ENCODE measurements around the gene UVRAG.
A peak's percentile ranks its signal among the peaks of the same experiment; 100 is the strongest.
"Not testable (repeated sequence)": the region's sequence is repeated elsewhere in the genome, so short reads cannot be mapped to it uniquely, and the experiment has no call there.

UVRAG gene

GRCh38 chr11:75849894-75850293, 34.9 kb downstream of the UVRAG start:
- no peak for DNase-seq

GRCh38 chr11:75850787-75851186, 35.8 kb downstream of the UVRAG start:
- no peak for DNase-seq

- no peak for DNase-seq
These were observed 36.2 kb downstream of the UVRAG start for GRCh38 chr11:75851203-75851602.

GRCh38 chr11:75852406-75853017, 37.5 kb downstream of the UVRAG start:
- no peak for DNase-seq

GRCh38 chr11:75853563-75853962, 38.6 kb downstream of the UVRAG start:
- not testable (repeated sequence) for DNase-seq

- no peak for DNase-seq
These were observed 39.0 kb downstream of the UVRAG start for GRCh38 chr11:75853971-75854370.

GRCh38 chr11:75855206-75855605, 40.2 kb downstream of the UVRAG start:
- DNase-seq = no peak

GRCh38 chr11:75856912-75857311, 41.9 kb downstream of the UVRAG start:
- DNase-seq = no peak

- DNase-seq = no peak
These were observed 43.0 kb downstream of the UVRAG start for GRCh38 chr11:75858042-75858441.

GRCh38 chr11:75858613-75859012, 43.6 kb downstream of the UVRAG start:
- no peak for DNase-seq

GRCh38 chr11:75859614-75860013, 44.6 kb downstream of the UVRAG start:
- no peak for DNase-seq

GRCh38 chr11:75862437-75862836, 47.4 kb downstream of the UVRAG start:
- DNase-seq = no peak

GRCh38 chr11:75867778-75868374, 52.9 kb downstream of the UVRAG start:
- DNase-seq = peak; percentile 34

- no peak for DNase-seq
These were observed 54.0 kb downstream of the UVRAG start for GRCh38 chr11:75868990-75869389.

- no peak for DNase-seq
These were observed 54.8 kb downstream of the UVRAG start for GRCh38 chr11:75869661-75870455.

GRCh38 chr11:75872887-75873416, 57.9 kb downstream of the UVRAG start:
- DNase-seq = no peak

GRCh38 chr11:75873417-75874221, 58.6 kb downstream of the UVRAG start:
- DNase-seq = no peak

- DNase-seq = no peak
These were observed 59.8 kb downstream of the UVRAG start for GRCh38 chr11:75874684-75875341.

- not testable (repeated sequence) for DNase-seq
These were observed 62.3 kb downstream of the UVRAG start for GRCh38 chr11:75877327-75877726.

GRCh38 chr11:75877931-75878330, 62.9 kb downstream of the UVRAG start:
- not testable (repeated sequence) for DNase-seq

- DNase-seq = no peak
These were observed 63.9 kb downstream of the UVRAG start for GRCh38 chr11:75878933-75879332.

GRCh38 chr11:75879737-75880136, 64.7 kb downstream of the UVRAG start:
- DNase-seq = no peak
